HEK293T (cell line): ENCODE results near the gene SUCLG2.

Experiments
- ARNT ChIP-seq: fragments of 450-650 bp; IDR thresholded peaks from 2 replicates; pipeline ENCODE4 v1.6.1; 2017; ENCODE audit warnings: mild to moderate bottlenecking
- BHLHE40 ChIP-seq: fragments of 450-650 bp; IDR thresholded peaks from 2 replicates; pipeline ENCODE4 v1.6.1; 2016; ENCODE audit warnings: mild to moderate bottlenecking, moderate library complexity, borderline replicate concordance
- ELF4 ChIP-seq: fragments of 450-650 bp; IDR thresholded peaks from 2 replicates; pipeline ENCODE4 v1.6.1; 2017; ENCODE audit warnings: antibody characterized with exemption
- FOXA1 ChIP-seq: fragments of 450-650 bp; IDR thresholded peaks from 2 replicates; pipeline ENCODE4 v1.6.1; 2016; ENCODE audit warnings: mild to moderate bottlenecking
- FOXK2 ChIP-seq: fragments of 450-650 bp; IDR thresholded peaks from 2 replicates; pipeline ENCODE4 v1.6.1; 2016; ENCODE audit warnings: mild to moderate bottlenecking
- FOXM1 ChIP-seq: fragments of 450-650 bp; IDR thresholded peaks from 2 replicates; pipeline ENCODE4 v1.6.1; 2017; ENCODE audit warnings: mild to moderate bottlenecking, borderline replicate concordance
- HDGF ChIP-seq: fragments of 450-650 bp; IDR thresholded peaks from 2 replicates; pipeline ENCODE4 v1.6.1; 2017; ENCODE audit warnings: antibody characterized with exemption, borderline replicate concordance
- L3MBTL2 ChIP-seq: fragments of 450-650 bp; conservative IDR thresholded peaks from 2 replicates; pipeline ENCODE4 v1.6.1; 2016; ENCODE audit warnings: mild to moderate bottlenecking
- LEF1 ChIP-seq: fragments of 450-650 bp; IDR thresholded peaks from 2 replicates; pipeline ENCODE4 v1.6.1; 2017; ENCODE audit warnings: mild to moderate bottlenecking, borderline replicate concordance
- NFRKB ChIP-seq: fragments of 450-650 bp; IDR thresholded peaks from 2 replicates; pipeline ENCODE4 v1.6.1; 2016; ENCODE audit warnings: mild to moderate bottlenecking, moderate library complexity
- PKNOX1 ChIP-seq: fragments of 450-650 bp; IDR thresholded peaks from 2 replicates; pipeline ENCODE4 v1.6.1; 2016
- SP1 ChIP-seq: fragments of 450-650 bp; IDR thresholded peaks from 2 replicates; pipeline ENCODE4 v1.6.1; 2017
- SUZ12 ChIP-seq: fragments of 450-650 bp; IDR thresholded peaks from 2 replicates; pipeline ENCODE4 v1.6.1; 2016; ENCODE audit warnings: mild to moderate bottlenecking
- TARDBP ChIP-seq: fragments of 450-650 bp; IDR thresholded peaks from 2 replicates; pipeline ENCODE4 v1.6.1; 2016

GRCh38 chr3:67522081-67522480 lies 132.3 kb downstream of the SUCLG2 start:
- no peak for TF ChIP-seq FOXK2
- TF ChIP-seq ARNT = no peak
- no peak for TF ChIP-seq L3MBTL2
- no peak for TF ChIP-seq NFRKB
- no peak for TF ChIP-seq SP1
- TF ChIP-seq SUZ12 = no peak
- TF ChIP-seq FOXA1 = no peak
- TF ChIP-seq FOXM1 = no peak
- no peak for TF ChIP-seq LEF1
- TF ChIP-seq HDGF = no peak
- no peak for TF ChIP-seq ELF4
- no peak for TF ChIP-seq TARDBP
- TF ChIP-seq PKNOX1 = no peak
- TF ChIP-seq BHLHE40 = no peak
